GM21381 (cell line): Measurements from ENCODE around the gene ABCC8.
"Not testable (repeated sequence)": the region's sequence is repeated elsewhere in the genome, so short reads cannot be mapped to it uniquely, and the experiment has no call there.

Source experiments
- ATAC-seq: cut with Tn5 transposase; IDR thresholded peaks from one replicate; pipeline ENCODE4 v1.9.1; 2021; ENCODE audit warnings: mild to moderate bottlenecking, moderate library complexity; ENCODE audit not compliant: unreplicated experiment

ABCC8 gene

GRCh38 chr11:17434108-17434507 lies 42.5 kb downstream of the ABCC8 start:
- no peak for ATAC-seq

GRCh38 chr11:17432002-17432401 lies 44.6 kb downstream of the ABCC8 start:
- no peak for ATAC-seq

- ATAC-seq: no peak
Observed at GRCh38 chr11:17431139-17431538, 45.5 kb downstream of the ABCC8 start.

- ATAC-seq: no peak
Observed at GRCh38 chr11:17430616-17431015, 46.0 kb downstream of the ABCC8 start.

GRCh38 chr11:17428925-17429324 lies 47.7 kb downstream of the ABCC8 start:
- ATAC-seq: no peak

GRCh38 chr11:17428261-17428660 lies 48.4 kb downstream of the ABCC8 start:
- no peak for ATAC-seq

GRCh38 chr11:17426233-17426632 lies 50.4 kb downstream of the ABCC8 start:
- ATAC-seq: not testable (repeated sequence)

GRCh38 chr11:17423533-17424310 lies 52.9 kb downstream of the ABCC8 start:
- ATAC-seq: no peak

GRCh38 chr11:17421781-17422180 lies 54.9 kb downstream of the ABCC8 start:
- no peak for ATAC-seq

- no peak for ATAC-seq
Observed at GRCh38 chr11:17418444-17419081, 58.1 kb downstream of the ABCC8 start.

- ATAC-seq: no peak
Observed at GRCh38 chr11:17416492-17416891, 60.2 kb downstream of the ABCC8 start.

GRCh38 chr11:17415523-17416104 lies 61.0 kb downstream of the ABCC8 start:
- no peak for ATAC-seq

- ATAC-seq: no peak
Observed at GRCh38 chr11:17414992-17415391, 61.7 kb downstream of the ABCC8 start.

- ATAC-seq: no peak
Observed at GRCh38 chr11:17414317-17414737, 62.3 kb downstream of the ABCC8 start.

GRCh38 chr11:17413414-17414316 lies 63.0 kb downstream of the ABCC8 start:
- no peak for ATAC-seq

GRCh38 chr11:17412488-17413180 lies 64.0 kb downstream of the ABCC8 start:
- ATAC-seq: no peak

- no peak for ATAC-seq
Observed at GRCh38 chr11:17411418-17411817, 65.2 kb downstream of the ABCC8 start.

- no peak for ATAC-seq
Observed at GRCh38 chr11:17410606-17411379, 65.9 kb downstream of the ABCC8 start.

GRCh38 chr11:17408641-17409040 lies 68.0 kb downstream of the ABCC8 start:
- no peak for ATAC-seq

GRCh38 chr11:17408026-17408425 lies 68.6 kb downstream of the ABCC8 start:
- ATAC-seq: no peak
